C4-2B (cell line): ENCODE results near the gene AFF4.

Experiments used
- CTCF ChIP-seq: fragments of 450-650 bp; conservative IDR thresholded peaks from 2 replicates; pipeline ENCODE4 v1.5.1; 2017; ENCODE audit warnings: mild to moderate bottlenecking
- ZFX ChIP-seq: fragments of 450-650 bp; IDR thresholded peaks from 2 replicates; pipeline ENCODE4 v1.6.1; 2017

- TF ChIP-seq CTCF = no peak
- TF ChIP-seq ZFX = no peak
These were observed 135.3 kb downstream of the AFF4 start for GRCh38 chr5:132827943-132828673.
